ENCODE measurements around the gene RBFOX2.
"Not testable (repeated sequence)": the region's sequence is repeated elsewhere in the genome, so short reads cannot be mapped to it uniquely, and the experiment has no call there.

Gene RBFOX2

DNA sequence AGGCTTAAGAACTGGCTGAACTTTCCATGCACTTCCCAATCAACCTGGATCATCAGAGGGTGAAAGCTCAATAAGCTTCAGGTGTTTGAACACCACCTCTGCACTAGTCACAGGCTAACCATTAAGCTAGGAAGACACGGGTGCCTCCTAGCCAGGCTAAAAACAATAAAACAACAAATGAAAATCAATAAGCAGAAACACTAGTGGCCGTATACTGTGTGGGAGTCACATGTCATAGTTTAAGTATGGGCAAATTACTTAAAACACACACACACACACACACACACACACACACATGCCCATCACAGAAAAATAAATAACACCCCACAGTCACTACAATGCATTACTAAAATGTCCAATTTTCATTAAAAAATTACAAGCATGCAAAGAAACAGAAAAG, 225.7 kb downstream of the RBFOX2 start:
- TF ChIP-seq EZH2phosphoT487 (IDR thresholded peaks at IDR 0.05; ENCODE audit: low read depth) = no peak
- TF ChIP-seq, protein P1, sequence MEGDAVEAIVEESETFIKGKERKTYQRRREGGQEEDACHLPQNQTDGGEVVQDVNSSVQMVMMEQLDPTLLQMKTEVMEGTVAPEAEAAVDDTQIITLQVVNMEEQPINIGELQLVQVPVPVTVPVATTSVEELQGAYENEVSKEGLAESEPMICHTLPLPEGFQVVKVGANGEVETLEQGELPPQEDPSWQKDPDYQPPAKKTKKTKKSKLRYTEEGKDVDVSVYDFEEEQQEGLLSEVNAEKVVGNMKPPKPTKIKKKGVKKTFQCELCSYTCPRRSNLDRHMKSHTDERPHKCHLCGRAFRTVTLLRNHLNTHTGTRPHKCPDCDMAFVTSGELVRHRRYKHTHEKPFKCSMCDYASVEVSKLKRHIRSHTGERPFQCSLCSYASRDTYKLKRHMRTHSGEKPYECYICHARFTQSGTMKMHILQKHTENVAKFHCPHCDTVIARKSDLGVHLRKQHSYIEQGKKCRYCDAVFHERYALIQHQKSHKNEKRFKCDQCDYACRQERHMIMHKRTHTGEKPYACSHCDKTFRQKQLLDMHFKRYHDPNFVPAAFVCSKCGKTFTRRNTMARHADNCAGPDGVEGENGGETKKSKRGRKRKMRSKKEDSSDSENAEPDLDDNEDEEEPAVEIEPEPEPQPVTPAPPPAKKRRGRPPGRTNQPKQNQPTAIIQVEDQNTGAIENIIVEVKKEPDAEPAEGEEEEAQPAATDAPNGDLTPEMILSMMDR (IDR thresholded peaks at IDR 0.05; ENCODE audit: low read depth, low read length) = no peak
- no peaks in the 10 kb centered on the region for H3K36me3 ChIP-seq (replicated peaks; ENCODE audit: low read depth, low read length)
- no peak overlapping the region for H3K9ac ChIP-seq (ENCODE audit: low read length)
- H3K27ac ChIP-seq (ENCODE audit: low read length) = no peak overlapping the region
- no peaks in the 10 kb centered on the region for H3K4me1 ChIP-seq (ENCODE audit: low read length)
- peaks cover 14% of the 10 kb centered on the region for H3K27me3 ChIP-seq (ENCODE audit: low read depth, low read length)
- H3K9me3 ChIP-seq (ENCODE audit: insufficient read depth, low read length) = no peaks in the 10 kb centered on the region
- H3K4me2 ChIP-seq (ENCODE audit: low read length) = no peak overlapping the region
- H4K20me1 ChIP-seq (ENCODE audit: insufficient read depth, low read length) = no peaks in the 10 kb centered on the region
- no peaks in the 10 kb centered on the region for H3K79me2 ChIP-seq (ENCODE audit: low read length)
- H2AFZ ChIP-seq (ENCODE audit: low read depth, low read length) = no peak overlapping the region
- no peak overlapping the region for H3K4me3 ChIP-seq (ENCODE audit: low read length)

DNA sequence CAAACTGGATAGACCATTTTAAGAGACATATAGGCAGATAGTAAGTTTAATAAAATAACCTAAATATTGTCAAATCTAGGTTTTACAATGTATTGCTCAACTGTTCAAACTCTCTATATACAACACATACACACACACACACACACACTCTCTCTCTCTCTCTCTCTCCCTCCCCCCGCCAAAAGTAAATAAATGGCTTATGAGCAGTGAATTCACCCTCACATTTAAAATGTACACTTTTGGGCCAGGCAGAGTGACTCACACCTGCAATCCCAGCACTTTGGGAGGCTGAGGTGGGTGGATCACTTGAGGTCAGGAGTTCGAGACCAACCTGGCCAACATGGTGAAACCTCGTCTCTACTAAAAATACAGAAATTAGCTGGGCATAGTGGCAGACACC, 227.3 kb downstream of the RBFOX2 start:
- not testable (repeated sequence) for H3K79me2 ChIP-seq (ENCODE audit: low read length); H3K4me3 ChIP-seq (ENCODE audit: low read length); H3K36me3 ChIP-seq (replicated peaks; ENCODE audit: low read depth, low read length); H3K4me2 ChIP-seq (ENCODE audit: low read length); H3K9me3 ChIP-seq (ENCODE audit: insufficient read depth, low read length); H3K4me1 ChIP-seq (ENCODE audit: low read length); H3K9ac ChIP-seq (ENCODE audit: low read length); H4K20me1 ChIP-seq (ENCODE audit: insufficient read depth, low read length); H2AFZ ChIP-seq (ENCODE audit: low read depth, low read length); H3K27ac ChIP-seq (ENCODE audit: low read length)
- peaks cover 18% of the 10 kb centered on the region for H3K27me3 ChIP-seq (ENCODE audit: low read depth, low read length)

DNA sequence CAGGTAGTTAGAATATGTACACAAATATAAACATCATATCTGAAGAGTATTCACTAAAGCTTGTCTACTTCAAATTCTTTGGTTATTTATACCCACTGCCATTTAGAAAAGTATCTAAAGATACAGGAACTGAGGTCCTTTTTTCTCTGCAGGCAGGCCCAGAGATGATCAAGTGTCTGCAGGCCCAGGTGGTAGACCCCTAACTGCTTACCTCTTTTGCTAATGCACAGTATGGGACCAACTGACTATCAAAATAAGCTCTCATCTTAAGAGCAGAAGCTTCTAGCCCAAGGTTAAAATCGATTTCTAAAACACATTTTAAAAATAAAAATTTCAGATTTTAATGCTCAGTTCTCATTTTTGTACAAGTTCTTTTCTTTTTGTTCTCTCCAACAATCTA, 229.5 kb downstream of the RBFOX2 start:
- H3K27ac ChIP-seq (ENCODE audit: low read length) = no peak overlapping the region
- TF ChIP-seq, protein P1 (IDR thresholded peaks at IDR 0.05; ENCODE audit: low read depth, low read length) = no peak
- TF ChIP-seq EZH2phosphoT487 (IDR thresholded peaks at IDR 0.05; ENCODE audit: low read depth) = no peak
- H3K36me3 ChIP-seq (replicated peaks; ENCODE audit: low read depth, low read length) = no peaks in the 10 kb centered on the region
- peaks cover 18% of the 10 kb centered on the region for H3K27me3 ChIP-seq (ENCODE audit: low read depth, low read length)
- no peaks in the 10 kb centered on the region for H3K4me1 ChIP-seq (ENCODE audit: low read length)
- H3K79me2 ChIP-seq (ENCODE audit: low read length) = no peaks in the 10 kb centered on the region
- H3K4me3 ChIP-seq (ENCODE audit: low read length) = no peak overlapping the region
- no peak overlapping the region for H3K4me2 ChIP-seq (ENCODE audit: low read length)
- H3K9ac ChIP-seq (ENCODE audit: low read length) = no peak overlapping the region
- H2AFZ ChIP-seq (ENCODE audit: low read depth, low read length) = no peak overlapping the region
- H4K20me1 ChIP-seq (ENCODE audit: insufficient read depth, low read length) = no peaks in the 10 kb centered on the region
- no peaks in the 10 kb centered on the region for H3K9me3 ChIP-seq (ENCODE audit: insufficient read depth, low read length)

DNA sequence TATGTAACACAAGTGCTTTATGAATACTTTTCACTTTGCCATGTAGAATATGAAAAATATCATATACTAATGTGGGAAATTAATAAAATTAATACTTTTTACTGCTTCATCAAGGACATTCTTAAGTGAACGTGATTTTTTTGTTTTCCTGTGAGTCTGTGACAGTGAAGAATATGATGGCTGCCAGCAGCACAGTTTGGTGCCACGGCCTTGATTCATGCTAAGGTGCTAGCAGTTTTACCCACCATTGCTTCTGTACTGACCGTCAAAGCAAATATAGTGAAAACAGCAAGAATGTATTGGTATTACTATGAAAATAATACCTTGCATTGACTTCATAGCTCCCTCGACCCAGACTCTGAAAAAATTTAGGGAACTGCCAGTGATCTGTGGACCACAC, 231.2 kb downstream of the RBFOX2 start:
- no peak for TF ChIP-seq EZH2phosphoT487 (IDR thresholded peaks at IDR 0.05; ENCODE audit: low read depth)
- TF ChIP-seq, protein P1 (IDR thresholded peaks at IDR 0.05; ENCODE audit: low read depth, low read length) = no peak
- Histone ChIP-seq H3K9ac (ENCODE audit: low read length) (no peak overlapping the region), H3K36me3 (replicated peaks; ENCODE audit: low read depth, low read length) (no peaks in the 10 kb centered on the region), H3K27me3 (ENCODE audit: low read depth, low read length) (peaks cover 14% of the 10 kb centered on the region), H3K4me1 (ENCODE audit: low read length) (no peaks in the 10 kb centered on the region), H3K27ac (ENCODE audit: low read length) (no peak overlapping the region), H3K79me2 (ENCODE audit: low read length) (no peaks in the 10 kb centered on the region), H3K4me2 (ENCODE audit: low read length) (no peak overlapping the region), H4K20me1 (ENCODE audit: insufficient read depth, low read length) (no peaks in the 10 kb centered on the region), H3K9me3 (ENCODE audit: insufficient read depth, low read length) (no peaks in the 10 kb centered on the region), H2AFZ (ENCODE audit: low read depth, low read length) (no peak overlapping the region), H3K4me3 (ENCODE audit: low read length) (no peak overlapping the region)

DNA sequence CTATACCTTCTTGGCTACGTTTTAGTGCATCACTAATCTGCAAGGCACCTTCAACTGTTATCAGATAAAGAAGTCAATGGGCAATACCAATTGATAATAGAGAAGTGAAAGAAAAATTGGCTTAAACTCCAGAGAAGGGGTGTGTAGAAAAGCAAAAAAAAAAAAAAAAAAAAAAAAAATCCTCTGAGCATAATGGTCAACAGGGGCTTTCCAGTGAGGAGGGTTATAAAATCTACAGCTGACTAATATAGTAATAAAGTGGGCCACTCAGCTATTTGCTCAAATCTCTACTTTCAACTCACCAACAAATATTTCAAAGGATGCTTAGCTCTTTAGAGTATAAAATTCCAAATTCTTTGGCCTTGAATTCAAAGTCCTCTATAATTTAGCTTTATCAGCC, 233.1 kb downstream of the RBFOX2 start:
- H3K79me2 ChIP-seq (ENCODE audit: low read length) = no peaks in the 10 kb centered on the region

More for the DNA sequence above, 233.1 kb downstream of the RBFOX2 start:
- TF ChIP-seq EZH2phosphoT487 (IDR thresholded peaks at IDR 0.05; ENCODE audit: low read depth) = no peak
- TF ChIP-seq, protein P1 (IDR thresholded peaks at IDR 0.05; ENCODE audit: low read depth, low read length) = no peak
- no peaks in the 10 kb centered on the region for H4K20me1 ChIP-seq (ENCODE audit: insufficient read depth, low read length)
- H3K36me3 ChIP-seq (replicated peaks; ENCODE audit: low read depth, low read length) = no peaks in the 10 kb centered on the region
- H3K4me1 ChIP-seq (ENCODE audit: low read length) = no peaks in the 10 kb centered on the region
- H3K9ac ChIP-seq (ENCODE audit: low read length) = no peak overlapping the region
- H2AFZ ChIP-seq (ENCODE audit: low read depth, low read length) = no peak overlapping the region
- no peak overlapping the region for H3K27ac ChIP-seq (ENCODE audit: low read length)
- peaks cover 9% of the 10 kb centered on the region; the same call in 1 of the 2 replicates for H3K27me3 ChIP-seq (ENCODE audit: low read depth, low read length)
- H3K9me3 ChIP-seq (ENCODE audit: insufficient read depth, low read length) = no peaks in the 10 kb centered on the region
- no peak overlapping the region for H3K4me3 ChIP-seq (ENCODE audit: low read length)
- H3K4me2 ChIP-seq (ENCODE audit: low read length) = no peak overlapping the region

Data from OCI-LY3 (cell line).